ENCODE results near the gene ACP7.

ACP7 gene

GRCh38 chr19:39150235-39150634 lies 66.1 kb downstream of the ACP7 start:
- no peak for DNase-seq (ENCODE audit: low spot score)

- no peak for DNase-seq (ENCODE audit: low spot score)
Observed at GRCh38 chr19:39150807-39151600, 66.8 kb downstream of the ACP7 start.

- no peak for DNase-seq (ENCODE audit: low spot score)
Observed at GRCh38 chr19:39152066-39152465, 67.9 kb downstream of the ACP7 start.

- DNase-seq (ENCODE audit: low spot score): no peak
Observed at GRCh38 chr19:39154100-39154628, 70.0 kb downstream of the ACP7 start.

GRCh38 chr19:39154629-39155100 lies 70.5 kb downstream of the ACP7 start:
- no peak for DNase-seq (ENCODE audit: low spot score)

- DNase-seq (ENCODE audit: low spot score): no peak
Observed at GRCh38 chr19:39155114-39155700, 71.0 kb downstream of the ACP7 start.

- no peak for DNase-seq (ENCODE audit: low spot score)
Observed at GRCh38 chr19:39155741-39156140, 71.6 kb downstream of the ACP7 start.

GRCh38 chr19:39156326-39157230 lies 72.4 kb downstream of the ACP7 start:
- no peak for DNase-seq (ENCODE audit: low spot score)

- no peak for DNase-seq (ENCODE audit: low spot score)
Observed at GRCh38 chr19:39157275-39157996, 73.3 kb downstream of the ACP7 start.

GRCh38 chr19:39157997-39158389 lies 73.8 kb downstream of the ACP7 start:
- no peak for DNase-seq (ENCODE audit: low spot score)

GRCh38 chr19:39158646-39159260 lies 74.6 kb downstream of the ACP7 start:
- DNase-seq (ENCODE audit: low spot score): no peak

GRCh38 chr19:39160523-39160861 lies 76.3 kb downstream of the ACP7 start:
- no peak for DNase-seq (ENCODE audit: low spot score)
